Gastrocnemius medialis (tissue), 4 donors: Measurements from ENCODE around the gene IPO5.

Experiments used
- CTCF ChIP-seq, 5 experiments: fragments of 450-650 bp in 3 of 5; fragments of 200-600 bp in 2 of 5; sonication (generic) in 2 of 5; IDR thresholded peaks in 4 of 5; conservative IDR thresholded peaks in 1 of 5; 1 replicate in 4 of 5; 2 replicates in 1 of 5; pipeline ENCODE4 v1.5.1; 2016 to 2019; ENCODE audit warnings: antibody characterized with exemption in 5 of 5, mild to moderate bottlenecking in 3 of 5, moderate library complexity in 3 of 5
- POLR2A ChIP-seq, 2 donors: fragments of 450-650 bp; IDR thresholded peaks; one replicate each; pipeline ENCODE4 v1.6.1; 2017; ENCODE audit warnings: antibody characterized with exemption in 2 of 2, mild to moderate bottlenecking in 2 of 2, moderate library complexity in 2 of 2

- TF ChIP-seq CTCF (IDR thresholded peaks at IDR 0.05 in 4 of 5, conservative IDR thresholded peaks at IDR 0.05 in 1 of 5): no peak
- TF ChIP-seq POLR2A (IDR thresholded peaks at IDR 0.05): no peak
These were observed 119.0 kb downstream of the IPO5 start for GRCh38 chr13:98072476-98072875.
